ENCODE results near the gene LRRC8D. TPM values are rescaled to one million over a fixed set of nuclear protein-coding genes. Genes with fewer than 3 reads are reported as not detected.

Gene LRRC8D
- total RNA-seq, 2 donors from 2014 or later = 7.6 to 13.0 TPM

- intact Hi-C loops (cut with DNase I) = no loop called here
- no peaks in the 10 kb centered on the region for H3K9me3 ChIP-seq
- DNase-seq (no peak), ATAC-seq (no peak)
- H3K4me1 ChIP-seq = peaks cover 12% of the 10 kb centered on the region
- H3K4me3 ChIP-seq = no peak overlapping the region
- no peak overlapping the region for H3K27ac ChIP-seq
- 15 to 32% methylated on average over 1 of the region's 1 CpG for WGBS, 2 donors
- TF ChIP-seq CTCF (IDR thresholded peaks at IDR 0.05) (no peak), POLR2A (IDR thresholded peaks at IDR 0.05) (no peak)
- H3K27me3 ChIP-seq = no peaks in the 10 kb centered on the region
- H3K36me3 ChIP-seq (replicated peaks in 1 of 2; ENCODE audit: insufficient read depth in 1 of 2, low read depth in 2 of 2) = no peaks in the 10 kb centered on the region
Observed at GRCh38 chr1:89946532-89946931, 125.7 kb downstream of the LRRC8D start.

GRCh38 chr1:89948722-89949345 is 128.0 kb downstream of the LRRC8D start:
- intact Hi-C loops (cut with DNase I) = no loop called here
- Histone ChIP-seq H3K4me3 (no peak overlapping the region), H3K36me3 (replicated peaks in 1 of 2; ENCODE audit: insufficient read depth in 1 of 2, low read depth in 2 of 2) (no peaks in the 10 kb centered on the region), H3K9me3 (no peaks in the 10 kb centered on the region), H3K27me3 (no peaks in the 10 kb centered on the region), H3K4me1 (peaks cover 12% of the 10 kb centered on the region), H3K27ac (no peak overlapping the region)
- no peak for ATAC-seq
- WGBS, 2 donors = 92 to 96% methylated on average over 6 of the region's 6 CpGs
- no peak for DNase-seq
- TF ChIP-seq POLR2A (IDR thresholded peaks at IDR 0.05) = no peak
- no peak for TF ChIP-seq CTCF (IDR thresholded peaks at IDR 0.05)

GRCh38 chr1:89949991-89950624 is 129.3 kb downstream of the LRRC8D start:
- no peaks in the 10 kb centered on the region for H3K9me3 ChIP-seq
- TF ChIP-seq POLR2A (IDR thresholded peaks at IDR 0.05) (no peak), CTCF (IDR thresholded peaks at IDR 0.05) (no peak)
- no peaks in the 10 kb centered on the region for H3K27me3 ChIP-seq
- intact Hi-C loops (cut with DNase I) = no loop called here
- WGBS, 2 donors = 0 to 5% methylated on average over 1 of the region's 1 CpG
- peaks cover 12% of the 10 kb centered on the region for H3K4me1 ChIP-seq
- ATAC-seq (no peak), DNase-seq (no peak)
- no peaks in the 10 kb centered on the region for H3K36me3 ChIP-seq (replicated peaks in 1 of 2; ENCODE audit: insufficient read depth in 1 of 2, low read depth in 2 of 2)
- H3K4me3 ChIP-seq = no peak overlapping the region
- no peak overlapping the region for H3K27ac ChIP-seq

- Histone ChIP-seq H3K4me1 (peaks cover 12% of the 10 kb centered on the region), H3K27ac (no peak overlapping the region), H3K4me3 (no peak overlapping the region), H3K36me3 (replicated peaks in 1 of 2; ENCODE audit: insufficient read depth in 1 of 2, low read depth in 2 of 2) (no peaks in the 10 kb centered on the region), H3K27me3 (no peaks in the 10 kb centered on the region), H3K9me3 (no peaks in the 10 kb centered on the region)
- intact Hi-C loops (cut with DNase I) = no loop called here
- no peak for TF ChIP-seq CTCF (IDR thresholded peaks at IDR 0.05)
- no peak for TF ChIP-seq POLR2A (IDR thresholded peaks at IDR 0.05)
- DNase-seq = no peak
- ATAC-seq = no peak
- 87 to 90% methylated on average over 2 of the region's 2 CpGs for WGBS, 2 donors
Observed at GRCh38 chr1:89950703-89951102, 129.9 kb downstream of the LRRC8D start.
